Esophagus squamous epithelium (tissue), 4 donors: ENCODE measurements around the gene LEKR1.
"Not testable (repeated sequence)": the region's sequence is repeated elsewhere in the genome, so short reads cannot be mapped to it uniquely, and the experiment has no call there.

Experiments
- CTCF ChIP-seq, 6 experiments: fragments of 450-650 bp in 4 of 6; fragments of 200-600 bp in 2 of 6; sonication (generic) in 2 of 6; IDR thresholded peaks; one replicate each; pipeline ENCODE4 v1.5.1; 2016 to 2019; ENCODE audit warnings: antibody characterized with exemption in 6 of 6, mild to moderate bottlenecking in 4 of 6, moderate library complexity in 4 of 6
- POLR2A ChIP-seq, 4 donors: fragments of 450-650 bp; IDR thresholded peaks; one replicate each; pipeline ENCODE4 v1.6.1; 2017; ENCODE audit warnings: antibody characterized with exemption in 4 of 4, mild to moderate bottlenecking in 4 of 4, moderate library complexity in 3 of 4

- TF ChIP-seq POLR2A, CTCF (IDR thresholded peaks at IDR 0.05): not testable (repeated sequence)
These were observed 88.1 kb downstream of the LEKR1 start for GRCh38 chr3:156914300-156914699.
